BE2C (cell line): ENCODE data around the gene ATP6V1D.

Experiments used
- DNase-seq: peaks from one replicate; pipeline ENCODE4 v3.0.0-alpha.2; 2020
- H3K27me3 ChIP-seq: fragments of 250-450 bp; sonication (Bioruptor Pico); 2 replicates; pipeline ENCODE4 v1.5.1; 2020; ENCODE audit warnings: mild to moderate bottlenecking
- H3K36me3 ChIP-seq: fragments of 250-450 bp; sonication (Bioruptor Pico); 2 replicates; pipeline ENCODE4 v1.5.1; 2020; ENCODE audit warnings: mild to moderate bottlenecking
- H3K4me1 ChIP-seq: fragments of 250-450 bp; sonication (Bioruptor Pico); 2 replicates; pipeline ENCODE4 v1.5.1; 2020
- H3K4me3 ChIP-seq: 2 replicates; pipeline ENCODE4 v1.5.1; 2011; ENCODE audit warnings: low read depth, low read length
- H3K9me3 ChIP-seq: fragments of 250-450 bp; sonication (Bioruptor Pico); 2 replicates; pipeline ENCODE4 v1.5.1; 2020
- TF ChIP-seq, protein P1 (sequence below): IDR thresholded peaks from 2 replicates; pipeline ENCODE4 v1.5.1; 2012; ENCODE audit warnings: mild to moderate bottlenecking, low read depth, low read length

The ATP6V1D gene

DNA sequence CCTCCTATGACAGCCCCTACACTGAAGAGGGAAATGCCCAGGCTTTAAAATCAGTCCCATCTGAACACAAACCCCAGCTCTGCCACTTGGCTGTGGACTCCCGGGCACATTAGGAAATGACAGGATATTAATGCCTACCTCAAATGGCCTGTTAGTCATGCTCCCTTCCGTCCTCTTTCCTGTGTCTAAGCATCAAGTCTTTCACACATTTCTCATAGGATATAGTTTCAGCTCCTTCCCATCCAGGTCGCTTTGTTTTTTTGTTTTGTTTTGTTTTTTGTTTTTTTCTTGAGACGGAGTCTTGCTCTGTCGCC, 36.2 kb upstream of the ATP6V1D start:
- H3K27me3 ChIP-seq = no peaks in the 10 kb centered on the region
- no peaks in the 10 kb centered on the region for H3K36me3 ChIP-seq
- TF ChIP-seq, protein P1, sequence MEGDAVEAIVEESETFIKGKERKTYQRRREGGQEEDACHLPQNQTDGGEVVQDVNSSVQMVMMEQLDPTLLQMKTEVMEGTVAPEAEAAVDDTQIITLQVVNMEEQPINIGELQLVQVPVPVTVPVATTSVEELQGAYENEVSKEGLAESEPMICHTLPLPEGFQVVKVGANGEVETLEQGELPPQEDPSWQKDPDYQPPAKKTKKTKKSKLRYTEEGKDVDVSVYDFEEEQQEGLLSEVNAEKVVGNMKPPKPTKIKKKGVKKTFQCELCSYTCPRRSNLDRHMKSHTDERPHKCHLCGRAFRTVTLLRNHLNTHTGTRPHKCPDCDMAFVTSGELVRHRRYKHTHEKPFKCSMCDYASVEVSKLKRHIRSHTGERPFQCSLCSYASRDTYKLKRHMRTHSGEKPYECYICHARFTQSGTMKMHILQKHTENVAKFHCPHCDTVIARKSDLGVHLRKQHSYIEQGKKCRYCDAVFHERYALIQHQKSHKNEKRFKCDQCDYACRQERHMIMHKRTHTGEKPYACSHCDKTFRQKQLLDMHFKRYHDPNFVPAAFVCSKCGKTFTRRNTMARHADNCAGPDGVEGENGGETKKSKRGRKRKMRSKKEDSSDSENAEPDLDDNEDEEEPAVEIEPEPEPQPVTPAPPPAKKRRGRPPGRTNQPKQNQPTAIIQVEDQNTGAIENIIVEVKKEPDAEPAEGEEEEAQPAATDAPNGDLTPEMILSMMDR = no peak
- no peak for DNase-seq
- no peaks in the 10 kb centered on the region for H3K4me1 ChIP-seq
- H3K9me3 ChIP-seq = no peaks in the 10 kb centered on the region
- H3K4me3 ChIP-seq = no peak overlapping the region

DNA sequence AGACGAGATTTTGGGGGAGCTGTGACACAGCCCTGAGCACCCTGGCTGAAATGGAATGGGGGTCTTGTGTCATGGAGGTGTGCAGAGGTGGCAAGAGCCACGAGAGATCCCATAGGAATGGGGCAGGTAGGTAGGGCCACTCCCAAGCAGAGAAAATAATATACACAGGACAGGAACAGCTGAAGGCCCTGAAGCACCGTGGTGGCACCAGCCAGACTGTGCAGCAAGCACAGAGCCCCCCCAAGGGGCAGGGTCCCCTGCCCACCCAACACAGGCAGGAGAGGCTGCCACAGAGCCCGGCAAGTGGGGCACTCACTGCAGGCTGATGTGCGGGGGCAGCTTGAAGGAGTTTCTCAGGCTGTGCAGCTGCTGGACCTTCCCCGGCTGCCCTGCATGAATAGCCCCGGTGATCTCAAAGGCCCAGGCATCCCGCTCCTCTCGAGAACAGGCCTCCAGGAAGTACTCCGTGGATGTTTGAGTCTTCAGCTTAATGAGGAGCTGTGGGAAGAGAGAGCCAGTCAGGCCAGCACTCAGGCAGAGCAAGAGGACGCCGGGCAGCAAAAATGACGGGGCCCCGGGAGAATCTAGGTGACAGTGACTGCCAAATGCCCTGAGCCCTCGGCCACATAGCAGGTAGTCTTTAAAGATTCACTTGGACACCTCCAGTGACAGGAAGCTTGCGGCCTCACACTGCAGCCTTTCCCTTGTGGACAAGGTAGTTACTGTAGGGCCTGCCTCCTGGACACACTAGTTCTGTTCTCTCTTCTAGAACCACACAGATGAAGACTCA, 35.7 kb upstream of the ATP6V1D start:
- H3K27me3 ChIP-seq = no peaks in the 10 kb centered on the region
- H3K9me3 ChIP-seq = no peaks in the 10 kb centered on the region
- no peak overlapping the region for H3K4me3 ChIP-seq
- H3K36me3 ChIP-seq = no peaks in the 10 kb centered on the region
- no peak for DNase-seq
- TF ChIP-seq, protein P1 = no peak
- H3K4me1 ChIP-seq = no peaks in the 10 kb centered on the region

DNA sequence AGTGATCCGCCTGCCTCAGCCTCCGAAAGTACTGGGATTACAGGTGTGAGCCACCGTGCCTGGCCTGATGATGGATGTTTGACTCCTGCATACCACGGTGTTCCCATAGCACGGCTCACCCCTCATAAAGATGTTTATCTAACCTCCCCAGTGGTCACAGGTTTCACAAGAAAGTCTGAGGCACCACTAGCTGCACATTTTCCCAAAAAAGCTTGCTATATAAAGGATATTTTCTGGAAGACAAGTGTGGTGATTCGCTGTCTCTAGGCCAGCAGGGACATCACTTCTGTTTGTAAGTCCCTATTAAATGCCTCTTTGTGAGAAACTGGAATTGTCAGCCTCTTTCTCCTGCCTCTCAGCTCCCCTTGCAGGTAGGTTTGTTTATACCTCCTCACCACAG, 34.1 kb upstream of the ATP6V1D start:
- H3K4me3 ChIP-seq = no peak overlapping the region
- H3K36me3 ChIP-seq = no peaks in the 10 kb centered on the region
- H3K9me3 ChIP-seq = no peaks in the 10 kb centered on the region
- no peak for DNase-seq
- H3K4me1 ChIP-seq = no peaks in the 10 kb centered on the region
- TF ChIP-seq, protein P1 = no peak
- no peaks in the 10 kb centered on the region for H3K27me3 ChIP-seq

DNA sequence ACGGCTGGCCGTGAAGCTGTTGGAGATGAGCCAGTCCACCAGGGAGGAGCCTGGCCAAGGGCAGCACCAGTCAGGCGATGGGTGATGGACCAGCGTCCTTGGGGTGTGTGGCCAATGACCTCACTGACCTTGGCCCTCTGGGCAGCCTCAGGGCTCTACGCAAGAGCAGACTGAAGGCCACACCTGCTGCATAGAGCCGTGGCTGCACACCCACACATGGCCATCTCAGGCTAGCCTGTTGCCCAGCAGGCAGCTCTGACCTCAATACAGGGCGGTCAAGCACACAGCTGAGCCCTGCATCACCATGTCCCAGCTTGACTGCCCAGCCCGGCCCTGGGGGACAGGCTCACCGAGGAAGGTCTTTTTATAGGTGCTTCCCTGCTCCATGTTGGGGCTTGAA, 33.2 kb upstream of the ATP6V1D start:
- DNase-seq = no peak
- H3K9me3 ChIP-seq = no peaks in the 10 kb centered on the region
- no peak overlapping the region for H3K4me3 ChIP-seq
- TF ChIP-seq, protein P1 = no peak
- no peaks in the 10 kb centered on the region for H3K27me3 ChIP-seq
- no peaks in the 10 kb centered on the region for H3K36me3 ChIP-seq
- no peaks in the 10 kb centered on the region for H3K4me1 ChIP-seq

DNA sequence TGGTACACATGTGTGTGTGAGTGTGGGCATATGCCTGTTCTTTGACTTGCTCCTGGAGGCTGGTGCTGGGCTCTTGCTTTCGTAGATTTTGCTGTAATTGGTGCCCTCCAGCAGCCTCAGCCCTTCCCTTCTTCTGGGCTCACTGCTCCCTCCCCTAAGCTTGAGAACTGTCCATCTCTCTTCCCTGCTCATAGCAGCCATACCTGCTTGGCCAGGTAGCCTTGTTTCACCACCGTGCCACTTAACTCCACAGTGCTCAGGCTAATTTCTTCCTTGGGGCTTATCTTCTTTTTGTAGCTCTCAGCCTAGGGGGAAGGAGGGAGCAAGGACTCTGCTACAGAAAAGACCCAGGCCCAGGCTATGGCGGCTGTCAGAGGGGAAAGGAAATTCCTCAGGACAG, 32.5 kb upstream of the ATP6V1D start:
- H3K36me3 ChIP-seq = no peaks in the 10 kb centered on the region
- no peak for DNase-seq
- no peaks in the 10 kb centered on the region for H3K9me3 ChIP-seq
- H3K27me3 ChIP-seq = no peaks in the 10 kb centered on the region
- no peak overlapping the region for H3K4me3 ChIP-seq
- no peaks in the 10 kb centered on the region for H3K4me1 ChIP-seq
- TF ChIP-seq, protein P1 = no peak

DNA sequence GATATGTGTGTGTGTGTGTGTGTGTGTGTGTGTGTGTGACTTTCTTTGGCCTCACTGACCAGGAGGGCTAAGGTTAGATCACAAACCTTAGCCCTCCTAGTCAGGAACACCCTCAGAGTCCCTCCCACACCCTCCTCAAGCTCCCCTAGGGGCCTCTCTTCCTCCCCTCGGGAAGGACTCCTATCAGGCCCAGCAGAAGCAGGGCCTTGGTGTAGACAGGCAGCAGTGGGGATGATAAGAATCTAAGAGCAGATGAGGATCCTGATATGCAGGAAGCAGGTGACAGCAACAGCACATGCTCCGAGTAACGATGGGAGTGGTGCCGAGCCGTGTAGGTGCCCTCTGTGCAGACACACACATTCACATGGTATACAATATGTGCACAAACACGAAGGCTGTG, 31.7 kb upstream of the ATP6V1D start:
- TF ChIP-seq, protein P1 = no peak
- no peak for DNase-seq
- no peak overlapping the region for H3K4me3 ChIP-seq

More for the DNA sequence above, 31.7 kb upstream of the ATP6V1D start:
- H3K4me1 ChIP-seq = no peaks in the 10 kb centered on the region
- H3K27me3 ChIP-seq = no peaks in the 10 kb centered on the region
- no peaks in the 10 kb centered on the region for H3K36me3 ChIP-seq
- H3K9me3 ChIP-seq = no peaks in the 10 kb centered on the region
